ENCODE results near the gene SUPT7L. TPM values are rescaled to one million over a fixed set of nuclear protein-coding genes. Genes with fewer than 3 reads are reported as not detected.

Gene SUPT7L
- total and polyA plus RNA-seq, 9 donors: 25.1 to 36.6 (median 30.4) TPM

DNA sequence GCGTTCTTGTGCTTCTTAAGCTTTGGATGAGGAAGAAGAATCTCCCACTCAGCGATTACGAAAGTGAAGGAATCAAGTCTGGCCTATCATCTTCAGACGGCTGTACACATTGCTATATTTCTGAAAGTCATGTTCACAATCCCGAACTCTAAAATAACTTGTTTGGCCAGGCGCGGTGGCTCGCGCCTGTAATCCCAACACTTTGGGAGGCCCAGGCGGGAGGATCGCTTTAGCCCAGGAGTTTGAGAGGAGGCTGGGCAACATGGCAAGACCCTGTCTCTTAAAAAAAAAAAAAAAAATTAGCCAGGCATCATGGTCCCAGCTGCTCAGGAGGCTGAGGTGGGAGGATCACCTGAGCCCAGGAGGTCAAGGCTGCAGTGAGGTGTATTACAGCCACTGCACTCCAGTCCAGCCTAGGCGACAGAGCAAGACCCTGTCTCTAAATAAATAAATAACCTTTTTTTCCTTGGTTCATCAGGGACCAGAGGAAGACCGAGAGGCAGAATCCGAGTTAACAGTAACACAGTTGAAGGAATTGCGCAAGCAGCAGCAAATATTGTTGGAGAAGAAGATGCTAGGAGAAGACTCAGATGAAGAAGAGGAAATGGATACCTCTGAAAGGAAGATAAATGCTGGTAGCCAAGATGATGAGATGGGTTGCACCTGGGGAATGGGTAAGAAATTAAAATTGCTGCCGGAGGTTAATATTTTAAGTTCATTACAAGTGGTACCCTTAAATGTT, 1.4 kb upstream of the SUPT7L start:
- Histone ChIP-seq H3K27me3 (ENCODE audit: control insufficient read depth, insufficient read depth, low read length) (no peaks in the 10 kb centered on the region), H3K27ac (ENCODE audit: low read length) (no peak overlapping the region), H3K36me3 (ENCODE audit: control insufficient read depth, insufficient read depth, low read length) (peaks cover 30% of the 10 kb centered on the region), H3K4me3 (ENCODE audit: low read length) (peak overlapping the region; percentile 93), H3K4me1 (ENCODE audit: control insufficient read depth, insufficient read depth, low read length) (peaks cover 16% of the 10 kb centered on the region), H3K9me3 (replicated peaks; ENCODE audit: control insufficient read depth, low read depth, low read length) (no peaks in the 10 kb centered on the region)
- DNase-seq: no peak
- WGBS (ENCODE audit: insufficient coverage): 92% methylated on average over 10 of the region's 16 CpGs

DNA sequence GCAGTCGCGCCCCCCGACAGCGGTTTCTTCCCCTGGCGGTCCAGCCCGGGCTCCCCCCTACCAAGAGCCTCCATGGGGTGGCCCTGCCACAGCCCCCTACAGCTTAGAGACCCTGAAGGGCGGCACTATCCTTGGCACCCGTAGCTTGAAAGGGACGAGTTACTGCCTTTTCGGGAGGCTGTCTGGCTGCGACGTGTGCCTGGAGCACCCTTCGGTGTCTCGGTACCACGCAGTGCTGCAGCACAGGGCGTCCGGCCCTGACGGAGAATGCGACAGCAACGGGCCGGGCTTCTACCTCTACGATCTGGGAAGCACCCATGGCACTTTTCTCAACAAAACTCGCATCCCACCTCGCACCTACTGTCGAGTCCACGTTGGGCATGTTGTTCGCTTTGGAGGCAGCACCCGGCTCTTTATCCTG, 750 bp upstream of the SUPT7L start:
- DNase-seq: no peak
- 2% methylated on average over 20 of the region's 28 CpGs for WGBS (ENCODE audit: insufficient coverage)

DNA sequence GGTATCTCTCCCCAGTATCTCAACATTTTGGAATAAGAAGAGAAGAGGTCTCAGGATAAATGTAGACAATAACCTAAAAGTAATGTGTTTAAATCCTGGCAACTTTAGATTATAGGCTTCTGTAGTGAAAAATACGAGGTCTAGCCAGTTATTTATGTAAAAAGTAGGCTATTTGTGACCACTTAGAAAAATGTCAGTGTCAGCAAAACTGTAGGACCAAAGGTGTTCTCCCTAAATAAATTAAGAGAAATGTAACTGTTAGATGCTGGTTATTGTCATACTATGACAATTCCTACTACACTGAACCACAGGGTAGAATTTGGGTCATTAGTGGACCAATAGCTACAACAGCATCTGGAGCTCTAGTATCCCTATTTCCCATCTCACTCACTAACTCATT, 2.0 kb downstream of the SUPT7L start:
- no peaks in the 10 kb centered on the region for H3K9me3 ChIP-seq (replicated peaks; ENCODE audit: control insufficient read depth, low read depth, low read length)
- no peak for DNase-seq
- WGBS (ENCODE audit: insufficient coverage): no CpG with 5 or more reads among the region's 1 CpG
- peaks cover 30% of the 10 kb centered on the region for H3K36me3 ChIP-seq (ENCODE audit: control insufficient read depth, insufficient read depth, low read length)
- peaks cover 16% of the 10 kb centered on the region for H3K4me1 ChIP-seq (ENCODE audit: control insufficient read depth, insufficient read depth, low read length)
- no peak overlapping the region for H3K27ac ChIP-seq (ENCODE audit: low read length)
- no peaks in the 10 kb centered on the region for H3K27me3 ChIP-seq (ENCODE audit: control insufficient read depth, insufficient read depth, low read length)
- H3K4me3 ChIP-seq (ENCODE audit: low read length): no peak overlapping the region

More for the DNA sequence above, 750 bp upstream of the SUPT7L start:
- H3K27ac ChIP-seq (ENCODE audit: low read length): peak overlapping the region; percentile 97
- H3K9me3 ChIP-seq (replicated peaks; ENCODE audit: control insufficient read depth, low read depth, low read length): no peaks in the 10 kb centered on the region
- peak overlapping the region; percentile 93 for H3K4me3 ChIP-seq (ENCODE audit: low read length)
- H3K27me3 ChIP-seq (ENCODE audit: control insufficient read depth, insufficient read depth, low read length): no peaks in the 10 kb centered on the region
- peaks cover 16% of the 10 kb centered on the region for H3K4me1 ChIP-seq (ENCODE audit: control insufficient read depth, insufficient read depth, low read length)
- peaks cover 30% of the 10 kb centered on the region for H3K36me3 ChIP-seq (ENCODE audit: control insufficient read depth, insufficient read depth, low read length)

GRCh38 chr2:27655155-27655951, 8.1 kb downstream of the SUPT7L start:
- 86% methylated on average over 4 of the region's 7 CpGs for WGBS (ENCODE audit: insufficient coverage)

DNA sequence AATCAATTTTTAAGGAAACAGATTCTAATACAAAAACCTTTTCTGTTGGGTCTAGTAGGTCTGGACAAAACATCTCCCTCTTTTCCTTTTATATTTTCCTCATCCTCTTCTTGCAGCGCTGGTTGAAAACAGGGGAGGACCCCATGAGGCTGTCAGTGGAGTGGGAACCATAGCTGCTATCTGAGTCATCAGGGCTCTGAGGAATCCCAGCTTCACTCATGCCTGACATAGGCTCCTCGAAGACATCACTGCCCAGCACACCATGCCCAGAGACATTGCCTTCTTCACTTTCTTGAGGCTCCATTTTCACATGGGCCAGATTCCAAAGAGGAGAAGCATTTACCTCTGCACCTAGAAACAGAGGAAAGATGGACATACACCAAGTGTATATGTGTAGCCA, 10.0 kb downstream of the SUPT7L start:
- no peak for DNase-seq
- 100% methylated on average over 2 of the region's 2 CpGs for WGBS (ENCODE audit: insufficient coverage)
- Histone ChIP-seq H3K4me3 (ENCODE audit: low read length) (no peak overlapping the region), H3K27me3 (ENCODE audit: control insufficient read depth, insufficient read depth, low read length) (no peaks in the 10 kb centered on the region), H3K9me3 (replicated peaks; ENCODE audit: control insufficient read depth, low read depth, low read length) (no peaks in the 10 kb centered on the region), H3K4me1 (ENCODE audit: control insufficient read depth, insufficient read depth, low read length) (no peaks in the 10 kb centered on the region), H3K27ac (ENCODE audit: low read length) (no peak overlapping the region), H3K36me3 (ENCODE audit: control insufficient read depth, insufficient read depth, low read length) (peaks cover 64% of the 10 kb centered on the region)

More at GRCh38 chr2:27655155-27655951, 8.1 kb downstream of the SUPT7L start:
- DNase-seq: no peak
- Histone ChIP-seq H3K27me3 (ENCODE audit: control insufficient read depth, insufficient read depth, low read length) (no peaks in the 10 kb centered on the region), H3K9me3 (replicated peaks; ENCODE audit: control insufficient read depth, low read depth, low read length) (no peaks in the 10 kb centered on the region), H3K36me3 (ENCODE audit: control insufficient read depth, insufficient read depth, low read length) (peaks cover 62% of the 10 kb centered on the region), H3K4me1 (ENCODE audit: control insufficient read depth, insufficient read depth, low read length) (no peaks in the 10 kb centered on the region), H3K4me3 (ENCODE audit: low read length) (no peak overlapping the region), H3K27ac (ENCODE audit: low read length) (no peak overlapping the region)

DNA sequence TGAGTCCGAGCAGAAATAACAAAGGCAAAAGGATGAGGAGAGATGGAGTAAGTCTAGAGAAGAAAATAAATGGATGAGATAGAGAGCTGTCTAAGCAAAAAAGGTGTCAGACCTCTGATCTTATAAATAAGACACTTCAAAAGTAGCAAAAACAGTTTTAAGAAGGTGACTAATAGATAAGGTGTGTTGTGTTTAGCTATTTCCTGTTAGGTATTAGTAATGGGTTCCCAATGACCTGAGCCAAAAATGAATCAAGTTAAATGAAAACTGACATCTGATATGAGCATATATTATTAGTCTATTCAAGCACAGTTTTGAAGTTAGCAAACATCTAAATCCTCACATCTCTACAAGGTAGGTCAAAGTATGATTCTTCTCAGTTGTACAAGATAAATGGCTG, 10.6 kb downstream of the SUPT7L start:
- WGBS (ENCODE audit: insufficient coverage): 80% methylated on average over 1 of the region's 1 CpG
- Histone ChIP-seq H3K9me3 (replicated peaks; ENCODE audit: control insufficient read depth, low read depth, low read length) (no peaks in the 10 kb centered on the region), H3K4me3 (ENCODE audit: low read length) (no peak overlapping the region), H3K27me3 (ENCODE audit: control insufficient read depth, insufficient read depth, low read length) (no peaks in the 10 kb centered on the region), H3K36me3 (ENCODE audit: control insufficient read depth, insufficient read depth, low read length) (peaks cover 70% of the 10 kb centered on the region), H3K4me1 (ENCODE audit: control insufficient read depth, insufficient read depth, low read length) (no peaks in the 10 kb centered on the region), H3K27ac (ENCODE audit: low read length) (no peak overlapping the region)
- DNase-seq: no peak

DNA sequence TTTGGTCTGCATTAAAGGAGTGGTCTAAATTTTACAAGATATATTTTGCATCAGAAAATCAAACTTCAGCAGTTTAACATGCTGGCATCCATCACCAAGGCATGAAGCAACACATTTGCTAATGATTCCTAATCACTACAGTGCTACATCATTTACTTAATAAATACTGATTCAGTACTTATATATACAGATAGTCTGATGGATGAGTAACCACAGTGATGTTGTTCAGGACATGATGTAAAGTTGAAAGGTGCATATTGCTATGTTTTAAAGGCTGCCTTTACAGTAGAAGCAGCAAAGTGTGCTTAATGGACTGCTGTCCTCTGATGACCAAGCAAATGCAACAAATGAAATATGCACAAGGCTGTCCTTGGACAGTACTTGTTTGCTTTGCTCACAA, 11.1 kb downstream of the SUPT7L start:
- H3K9me3 ChIP-seq (replicated peaks; ENCODE audit: control insufficient read depth, low read depth, low read length): no peaks in the 10 kb centered on the region
- H3K36me3 ChIP-seq (ENCODE audit: control insufficient read depth, insufficient read depth, low read length): peaks cover 68% of the 10 kb centered on the region
- H3K4me3 ChIP-seq (ENCODE audit: low read length): no peak overlapping the region
- no peaks in the 10 kb centered on the region for H3K4me1 ChIP-seq (ENCODE audit: control insufficient read depth, insufficient read depth, low read length)
- DNase-seq: no peak
- H3K27me3 ChIP-seq (ENCODE audit: control insufficient read depth, insufficient read depth, low read length): no peaks in the 10 kb centered on the region
- H3K27ac ChIP-seq (ENCODE audit: low read length): no peak overlapping the region

DNA sequence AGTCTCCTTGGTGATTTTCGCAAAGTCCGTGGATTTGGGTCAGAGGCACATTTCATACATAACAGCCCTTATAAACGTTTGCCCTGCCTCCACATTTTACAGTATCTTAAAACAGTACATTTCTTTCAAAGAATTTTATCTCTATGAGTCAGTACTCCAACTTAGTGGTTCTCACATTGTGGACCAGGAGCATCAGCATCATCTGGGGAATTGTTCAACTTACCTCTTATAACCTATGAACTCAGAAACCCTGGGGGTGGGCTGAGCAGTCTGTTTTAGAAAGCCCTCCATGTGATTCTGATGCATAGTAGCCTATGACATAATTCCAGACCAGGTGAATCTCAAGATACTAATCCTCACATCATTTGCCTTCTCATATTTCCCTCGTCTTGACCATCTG, 12.4 kb downstream of the SUPT7L start:
- H3K27me3 ChIP-seq (ENCODE audit: control insufficient read depth, insufficient read depth, low read length): no peaks in the 10 kb centered on the region
- H3K4me3 ChIP-seq (ENCODE audit: low read length): no peak overlapping the region
- 38% methylated on average over 2 of the region's 4 CpGs for WGBS (ENCODE audit: insufficient coverage)
- H3K27ac ChIP-seq (ENCODE audit: low read length): no peak overlapping the region
- H3K9me3 ChIP-seq (replicated peaks; ENCODE audit: control insufficient read depth, low read depth, low read length): no peaks in the 10 kb centered on the region
- DNase-seq: no peak
- H3K4me1 ChIP-seq (ENCODE audit: control insufficient read depth, insufficient read depth, low read length): no peaks in the 10 kb centered on the region
- peaks cover 63% of the 10 kb centered on the region for H3K36me3 ChIP-seq (ENCODE audit: control insufficient read depth, insufficient read depth, low read length)

- Histone ChIP-seq H3K27ac (ENCODE audit: low read length) (no peak overlapping the region), H3K36me3 (ENCODE audit: control insufficient read depth, insufficient read depth, low read length) (peaks cover 44% of the 10 kb centered on the region), H3K4me3 (ENCODE audit: low read length) (no peak overlapping the region), H3K27me3 (ENCODE audit: control insufficient read depth, insufficient read depth, low read length) (no peaks in the 10 kb centered on the region), H3K4me1 (ENCODE audit: control insufficient read depth, insufficient read depth, low read length) (no peaks in the 10 kb centered on the region), H3K9me3 (replicated peaks; ENCODE audit: control insufficient read depth, low read depth, low read length) (no peaks in the 10 kb centered on the region)
- no peak for DNase-seq
- 92% methylated on average over 2 of the region's 4 CpGs for WGBS (ENCODE audit: insufficient coverage)
These were observed 15.7 kb downstream of the SUPT7L start for GRCh38 chr2:27647737-27648136.

GRCh38 chr2:27647289-27647688, 16.1 kb downstream of the SUPT7L start:
- Histone ChIP-seq H3K27ac (ENCODE audit: low read length) (no peak overlapping the region), H3K9me3 (replicated peaks; ENCODE audit: control insufficient read depth, low read depth, low read length) (no peaks in the 10 kb centered on the region), H3K4me3 (ENCODE audit: low read length) (no peak overlapping the region), H3K4me1 (ENCODE audit: control insufficient read depth, insufficient read depth, low read length) (no peaks in the 10 kb centered on the region), H3K36me3 (ENCODE audit: control insufficient read depth, insufficient read depth, low read length) (peaks cover 43% of the 10 kb centered on the region), H3K27me3 (ENCODE audit: control insufficient read depth, insufficient read depth, low read length) (no peaks in the 10 kb centered on the region)
- DNase-seq: no peak

Data from muscle of leg (tissue), 11 donors.